BLaER1 (cell line): ENCODE measurements around the gene CIC.

ENCODE experiments used
- H3K27ac ChIP-seq: shearing (Covaris generic); formaldehyde crosslinking; 2 replicates; pipeline ENCODE4 v1.8.1; 2022
- H3K27me3 ChIP-seq: shearing (Covaris generic); formaldehyde crosslinking; 2 replicates; pipeline ENCODE4 v1.8.1; 2022
- H3K36me3 ChIP-seq: shearing (Covaris generic); formaldehyde crosslinking; 2 replicates; pipeline ENCODE4 v1.8.1; 2022
- H3K4me1 ChIP-seq: shearing (Covaris generic); formaldehyde crosslinking; 2 replicates; pipeline ENCODE4 v1.8.1; 2022
- H3K4me2 ChIP-seq: shearing (Covaris generic); formaldehyde crosslinking; 2 replicates; pipeline ENCODE4 v1.8.1; 2022
- H3K4me3 ChIP-seq: shearing (Covaris generic); formaldehyde crosslinking; 2 replicates; pipeline ENCODE4 v1.8.1; 2022
- H3K9ac ChIP-seq: shearing (Covaris generic); formaldehyde crosslinking; 2 replicates; pipeline ENCODE4 v1.8.1; 2022
- H3K9me3 ChIP-seq: shearing (Covaris generic); formaldehyde crosslinking; 2 replicates; pipeline ENCODE4 v1.8.1; 2022
- H4K20me1 ChIP-seq: shearing (Covaris generic); formaldehyde crosslinking; 2 replicates; pipeline ENCODE4 v1.8.1; 2022
- Cebpa-rat ChIP-seq: shearing (Covaris generic); IDR thresholded peaks from 2 replicates; pipeline ENCODE4 v1.8.1; 2022

CIC gene

GRCh38 chr19:42275517-42275916 is 6.5 kb downstream of the CIC start:
- peaks cover 56% of the 10 kb centered on the region for H3K36me3 ChIP-seq
- no peak overlapping the region for H3K4me3 ChIP-seq
- peaks cover 44% of the 10 kb centered on the region; the same call in 1 of the 2 replicates for H4K20me1 ChIP-seq
- no peak for TF ChIP-seq Cebpa-rat
- H3K4me1 ChIP-seq = peaks cover 73% of the 10 kb centered on the region
- H3K27ac ChIP-seq = no peak overlapping the region
- H3K27me3 ChIP-seq = no peaks in the 10 kb centered on the region
- H3K9ac ChIP-seq = 0 out of 2 replicates have a peak overlapping the region, but pooled peaks have one; percentile 2
- no peaks in the 10 kb centered on the region for H3K9me3 ChIP-seq
- H3K4me2 ChIP-seq = peak overlapping the region; percentile 17; the same call in 1 of the 2 replicates

- TF ChIP-seq Cebpa-rat = no peak
- no peaks in the 10 kb centered on the region for H3K9me3 ChIP-seq
- no peaks in the 10 kb centered on the region for H3K27me3 ChIP-seq
- H4K20me1 ChIP-seq = peaks cover 44% of the 10 kb centered on the region; the same call in 1 of the 2 replicates
- peaks cover 56% of the 10 kb centered on the region for H3K36me3 ChIP-seq
- H3K9ac ChIP-seq = peak overlapping the region; percentile 34; the same call in 1 of the 2 replicates
- no peak overlapping the region; the same call in 1 of the 2 replicates for H3K4me2 ChIP-seq
- H3K4me3 ChIP-seq = no peak overlapping the region
- 0 out of 2 replicates have a peak overlapping the region, but pooled peaks have one; percentile 41 for H3K27ac ChIP-seq
- H3K4me1 ChIP-seq = peaks cover 68% of the 10 kb centered on the region
Observed at GRCh38 chr19:42276284-42276683, 7.2 kb downstream of the CIC start.

DNA sequence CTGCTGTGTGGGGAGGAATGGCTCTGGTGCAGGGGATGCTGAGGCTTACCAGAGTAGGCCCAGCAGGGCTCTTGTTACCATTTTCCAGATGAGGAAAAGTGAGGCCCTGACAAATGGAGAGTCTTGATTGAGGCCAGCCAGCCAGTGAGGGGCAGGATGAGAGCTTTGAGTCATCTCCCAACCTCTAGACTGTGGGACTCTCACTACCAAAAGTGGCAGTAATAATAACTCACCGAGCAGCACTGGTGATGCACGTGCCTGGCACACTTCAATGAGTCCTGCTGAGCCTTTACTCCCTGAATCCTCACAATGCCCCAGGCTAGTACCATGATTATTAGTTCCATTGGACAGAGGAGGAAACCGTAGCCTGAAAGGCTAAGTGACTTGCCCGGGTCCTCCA is 7.8 kb downstream of the CIC start:
- no peak overlapping the region for H3K4me2 ChIP-seq
- peaks cover 51% of the 10 kb centered on the region for H3K36me3 ChIP-seq
- H4K20me1 ChIP-seq = peaks cover 49% of the 10 kb centered on the region; the same call in 1 of the 2 replicates
- no peak overlapping the region for H3K27ac ChIP-seq
- H3K9ac ChIP-seq = no peak overlapping the region
- H3K9me3 ChIP-seq = no peaks in the 10 kb centered on the region
- no peak overlapping the region for H3K4me3 ChIP-seq
- TF ChIP-seq Cebpa-rat = no peak
- peaks cover 68% of the 10 kb centered on the region for H3K4me1 ChIP-seq
- H3K27me3 ChIP-seq = no peaks in the 10 kb centered on the region

GRCh38 chr19:42277821-42278451 is 8.9 kb downstream of the CIC start:
- H3K27me3 ChIP-seq = no peaks in the 10 kb centered on the region
- no peak for TF ChIP-seq Cebpa-rat
- H3K4me1 ChIP-seq = peaks cover 76% of the 10 kb centered on the region
- H3K36me3 ChIP-seq = peaks cover 40% of the 10 kb centered on the region
- peak overlapping the region; percentile 79 for H3K9ac ChIP-seq
- H3K27ac ChIP-seq = peak overlapping the region; percentile 80
- peak overlapping the region; percentile 99 for H3K4me2 ChIP-seq
- H4K20me1 ChIP-seq = peaks cover 58% of the 10 kb centered on the region; the same call in 1 of the 2 replicates
- H3K4me3 ChIP-seq = no peak overlapping the region
- H3K9me3 ChIP-seq = no peaks in the 10 kb centered on the region

DNA sequence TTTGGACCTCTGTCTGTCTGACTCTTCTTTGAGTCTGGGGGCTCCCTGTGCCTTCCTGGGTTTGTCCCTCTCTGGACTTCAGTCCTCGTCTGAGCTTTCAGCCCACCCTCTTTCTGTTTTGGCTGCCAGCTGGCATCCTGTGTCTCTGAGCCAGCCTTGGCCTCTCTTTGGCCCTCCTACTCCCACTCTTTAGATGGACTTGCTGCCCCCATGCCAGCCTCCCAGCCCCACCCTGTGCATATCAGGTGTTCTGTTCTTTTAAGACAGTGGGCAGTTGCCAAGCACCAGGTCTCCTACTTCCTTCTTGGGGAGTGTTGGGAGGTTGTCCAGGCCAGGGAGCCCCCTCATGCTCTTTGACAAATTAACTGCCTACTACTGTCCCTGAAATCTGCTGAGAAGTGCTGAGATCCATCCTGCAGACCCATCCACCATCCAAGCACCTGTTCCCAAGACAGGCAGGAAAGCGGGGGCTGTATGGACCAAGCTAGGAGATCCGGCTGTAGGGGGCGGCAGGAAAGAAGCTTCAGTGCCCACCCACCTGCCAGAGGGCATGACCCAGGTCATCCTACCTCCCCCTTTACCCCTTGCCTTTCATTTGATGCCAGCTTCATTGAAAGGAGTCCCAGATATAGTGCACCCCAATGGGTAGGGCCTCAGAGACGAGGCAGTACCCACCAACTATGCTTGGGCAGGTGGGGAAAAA is 9.6 kb downstream of the CIC start:
- Histone ChIP-seq H3K4me2 (peak overlapping the region; percentile 99), H3K9me3 (no peaks in the 10 kb centered on the region), H3K4me3 (peak overlapping the region; percentile 78; the same call in 1 of the 2 replicates), H3K9ac (peak overlapping the region; percentile 79), H3K4me1 (peaks cover 82% of the 10 kb centered on the region), H3K36me3 (peaks cover 33% of the 10 kb centered on the region), H4K20me1 (peaks cover 64% of the 10 kb centered on the region; the same call in 1 of the 2 replicates), H3K27ac (peak overlapping the region; percentile 80), H3K27me3 (no peaks in the 10 kb centered on the region)
- no peak for TF ChIP-seq Cebpa-rat

DNA sequence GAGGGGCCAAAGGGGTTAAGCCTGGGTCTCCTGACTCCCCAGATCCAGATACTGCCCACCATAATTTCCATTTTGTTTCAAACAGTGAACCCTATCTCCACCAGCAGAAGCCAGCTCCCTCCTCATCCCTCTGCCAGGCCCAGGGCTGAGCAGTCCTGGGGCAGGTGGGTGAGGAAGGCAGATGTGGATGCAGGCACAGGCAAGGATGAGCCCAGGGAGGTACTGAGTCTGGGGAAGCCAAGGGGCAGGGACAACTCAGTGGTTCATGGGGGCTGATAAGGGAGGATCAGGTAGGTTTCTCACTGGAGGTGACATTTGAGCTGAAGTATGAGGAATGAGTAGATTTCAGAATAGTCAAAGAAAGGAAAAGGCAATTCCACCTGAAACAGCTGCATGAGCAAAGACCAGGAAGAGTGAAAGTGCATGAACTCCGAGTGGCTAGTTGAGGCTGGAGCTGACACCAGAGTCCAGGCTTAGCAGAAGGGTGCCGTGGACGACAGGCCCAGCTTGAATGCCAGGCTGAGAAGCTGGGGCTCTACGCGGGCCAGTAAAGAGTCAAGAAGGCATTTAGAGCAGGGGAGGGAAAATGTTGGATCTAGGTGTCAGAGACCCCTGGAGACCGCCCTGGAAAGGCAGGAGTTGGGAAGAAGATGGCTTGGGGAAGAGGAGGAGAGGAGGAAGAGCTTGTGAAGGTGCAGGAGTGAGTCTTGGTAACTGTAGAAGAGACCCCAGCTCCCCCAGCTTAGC is 10.3 kb downstream of the CIC start:
- peak overlapping the region; percentile 78 for H3K4me3 ChIP-seq
- peaks cover 78% of the 10 kb centered on the region for H3K4me1 ChIP-seq
- peaks cover 26% of the 10 kb centered on the region for H3K36me3 ChIP-seq
- H3K27me3 ChIP-seq = no peaks in the 10 kb centered on the region
- peak overlapping the region; percentile 99 for H3K4me2 ChIP-seq
- H4K20me1 ChIP-seq = peaks cover 64% of the 10 kb centered on the region; the same call in 1 of the 2 replicates
- TF ChIP-seq Cebpa-rat = no peak
- H3K9me3 ChIP-seq = no peaks in the 10 kb centered on the region
- peak overlapping the region; percentile 79 for H3K9ac ChIP-seq
- H3K27ac ChIP-seq = peak overlapping the region; percentile 80

DNA sequence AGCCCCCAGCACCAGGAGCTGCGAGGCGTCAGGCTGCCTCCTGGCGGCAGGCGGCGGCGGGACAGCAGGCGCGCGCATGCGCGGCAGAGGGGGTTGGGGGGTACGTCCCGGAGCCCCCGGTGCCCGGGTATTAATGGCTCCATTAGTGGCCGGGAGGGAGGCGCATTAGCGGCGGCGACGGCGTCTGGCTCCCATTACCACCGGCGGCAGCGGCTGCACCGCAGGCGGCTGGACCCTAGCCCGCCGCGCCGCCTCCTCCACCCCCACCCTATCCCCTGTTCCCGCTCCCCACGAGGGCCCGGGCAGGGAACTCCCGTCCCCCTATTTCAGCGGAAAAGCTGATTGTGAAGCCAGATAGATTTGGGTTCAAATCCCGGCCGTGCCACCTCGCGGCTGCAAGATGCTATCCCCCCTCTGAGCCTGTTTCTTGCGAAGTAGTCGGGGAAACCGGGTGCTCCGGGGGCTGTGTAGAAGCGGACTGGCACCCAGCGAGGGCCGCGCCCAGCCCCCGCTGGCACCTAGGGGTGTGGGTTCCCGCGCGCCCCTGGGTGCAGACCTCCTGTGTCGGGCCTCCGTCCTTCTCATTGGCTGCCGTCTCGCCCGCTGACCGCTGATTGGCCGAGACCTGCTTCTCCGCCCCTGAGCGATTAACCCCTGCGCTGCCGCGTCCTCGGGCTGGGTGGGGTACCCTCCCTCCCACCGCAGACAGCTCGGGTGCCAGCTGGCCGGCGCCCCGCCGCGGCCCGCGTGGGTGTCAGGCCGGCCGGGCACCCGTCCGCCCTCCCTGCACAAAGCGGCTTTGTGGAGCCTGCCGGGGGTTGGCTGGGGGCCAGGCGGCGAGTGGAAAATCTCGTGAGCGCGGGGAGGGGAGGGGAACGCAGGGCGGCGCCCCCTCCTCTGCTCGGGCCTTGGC is 11.1 kb downstream of the CIC start:
- Histone ChIP-seq H3K4me3 (peak overlapping the region; percentile 78), H3K9me3 (no peaks in the 10 kb centered on the region), H3K27me3 (no peaks in the 10 kb centered on the region), H3K36me3 (peaks cover 18% of the 10 kb centered on the region), H3K4me2 (peak overlapping the region; percentile 99), H3K4me1 (peaks cover 76% of the 10 kb centered on the region), H3K27ac (peak overlapping the region; percentile 80), H3K9ac (peak overlapping the region; percentile 79), H4K20me1 (peaks cover 67% of the 10 kb centered on the region)
- no peak for TF ChIP-seq Cebpa-rat

GRCh38 chr19:42280815-42281145 is 11.7 kb downstream of the CIC start:
- peak overlapping the region; percentile 79 for H3K9ac ChIP-seq

More at GRCh38 chr19:42280815-42281145, 11.7 kb downstream of the CIC start:
- H3K4me1 ChIP-seq = peaks cover 77% of the 10 kb centered on the region
- peaks cover 68% of the 10 kb centered on the region for H4K20me1 ChIP-seq
- no peaks in the 10 kb centered on the region for H3K9me3 ChIP-seq
- H3K4me3 ChIP-seq = peak overlapping the region; percentile 78
- peak overlapping the region; percentile 99 for H3K4me2 ChIP-seq
- H3K27ac ChIP-seq = peak overlapping the region; percentile 80
- no peaks in the 10 kb centered on the region for H3K27me3 ChIP-seq
- peaks cover 12% of the 10 kb centered on the region for H3K36me3 ChIP-seq
- no peak for TF ChIP-seq Cebpa-rat
